GM10248 (cell line): Measurements from ENCODE around the gene SH3RF1.
A peak's percentile ranks its signal among the peaks of the same experiment; 100 is the strongest.

Experiments used
- CTCF ChIA-PET: fragments of 300-600 bp; sonication (Branson Sonifier 250); formaldehyde crosslinking; extraction: SDS; loops from one replicate; lab custom pipeline; 2021; ENCODE audit warnings: antibody characterized with exemption; lab: Yijun Ruan, JAX
- POLR2A ChIA-PET: fragments of 350-650 bp; sonication (Branson Sonifier 250); formaldehyde crosslinking; extraction: SDS; loops from one replicate; lab custom pipeline; 2020; ENCODE audit warnings: antibody characterized with exemption; lab: Yijun Ruan, JAX
- DNase-seq: peaks from one replicate; pipeline ENCODE4 v3.0.0; 2012; ENCODE audit errors: extremely low spot score
- TF ChIP-seq, protein P1 (sequence below): IDR thresholded peaks from 2 replicates; pipeline ENCODE4 v1.5.1; 2012; ENCODE audit warnings: mild to moderate bottlenecking, low read depth; ENCODE audit errors: extremely low read depth, missing control alignments, control extremely low read depth

The SH3RF1 gene

DNA sequence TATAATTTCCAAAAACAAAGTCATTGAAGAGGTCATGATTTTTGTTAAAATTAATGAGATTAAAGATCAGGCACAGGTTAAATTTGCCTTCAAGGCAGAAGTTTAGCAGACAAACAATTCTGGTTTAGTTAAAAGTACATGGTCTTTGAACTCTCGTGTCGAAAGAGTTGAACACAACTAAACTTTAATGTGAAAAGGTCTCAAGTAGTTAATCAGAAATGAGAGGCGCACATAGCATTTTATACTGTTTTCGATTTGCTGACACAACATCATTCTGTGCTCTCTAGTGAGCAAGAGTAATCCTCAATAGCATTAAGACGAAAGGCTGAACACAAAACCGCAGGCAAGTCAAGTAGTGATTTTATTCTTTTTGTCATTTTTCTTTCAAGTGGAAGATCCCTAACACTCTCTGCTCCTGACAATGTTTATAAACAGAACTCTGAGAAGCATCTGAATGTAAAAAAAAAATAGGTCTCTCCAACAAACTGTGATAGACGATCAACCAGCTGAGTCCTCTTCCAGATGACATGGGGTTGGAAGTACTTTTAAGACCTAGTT is 49.8 kb downstream of the SH3RF1 start:
- ChIA-PET POLR2A (no interaction called here), CTCF (no interaction called here)
- no peak for DNase-seq
- TF ChIP-seq, protein P1, sequence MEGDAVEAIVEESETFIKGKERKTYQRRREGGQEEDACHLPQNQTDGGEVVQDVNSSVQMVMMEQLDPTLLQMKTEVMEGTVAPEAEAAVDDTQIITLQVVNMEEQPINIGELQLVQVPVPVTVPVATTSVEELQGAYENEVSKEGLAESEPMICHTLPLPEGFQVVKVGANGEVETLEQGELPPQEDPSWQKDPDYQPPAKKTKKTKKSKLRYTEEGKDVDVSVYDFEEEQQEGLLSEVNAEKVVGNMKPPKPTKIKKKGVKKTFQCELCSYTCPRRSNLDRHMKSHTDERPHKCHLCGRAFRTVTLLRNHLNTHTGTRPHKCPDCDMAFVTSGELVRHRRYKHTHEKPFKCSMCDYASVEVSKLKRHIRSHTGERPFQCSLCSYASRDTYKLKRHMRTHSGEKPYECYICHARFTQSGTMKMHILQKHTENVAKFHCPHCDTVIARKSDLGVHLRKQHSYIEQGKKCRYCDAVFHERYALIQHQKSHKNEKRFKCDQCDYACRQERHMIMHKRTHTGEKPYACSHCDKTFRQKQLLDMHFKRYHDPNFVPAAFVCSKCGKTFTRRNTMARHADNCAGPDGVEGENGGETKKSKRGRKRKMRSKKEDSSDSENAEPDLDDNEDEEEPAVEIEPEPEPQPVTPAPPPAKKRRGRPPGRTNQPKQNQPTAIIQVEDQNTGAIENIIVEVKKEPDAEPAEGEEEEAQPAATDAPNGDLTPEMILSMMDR = no peak

DNA sequence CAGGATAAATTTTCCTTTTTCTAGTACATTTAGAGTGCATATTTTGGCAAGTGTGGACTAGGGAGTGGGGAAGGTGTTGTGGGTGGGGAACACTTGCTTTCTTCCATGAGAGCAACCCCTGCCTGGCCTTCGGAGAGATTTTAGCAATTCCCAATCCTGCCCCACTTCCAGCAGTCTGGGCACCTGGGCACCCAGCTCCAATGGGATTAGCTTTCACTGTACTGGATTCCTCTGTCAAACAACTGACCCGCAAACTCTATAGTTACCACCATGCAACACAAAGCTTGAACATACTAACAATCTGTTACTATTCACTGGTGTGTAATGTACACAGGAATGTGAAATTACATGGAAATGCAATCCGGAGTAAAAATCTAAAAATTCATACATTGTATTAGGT is 50.3 kb downstream of the SH3RF1 start:
- POLR2A ChIA-PET = no interaction called here
- DNase-seq = no peak
- CTCF ChIA-PET = interaction anchor here (0.8 kb wide), 1 partner anchor 50 kb away, joined by 3 read pairs; the partner anchor contains the start of gene SH3RF1
- TF ChIP-seq, protein P1 = no peak

DNA sequence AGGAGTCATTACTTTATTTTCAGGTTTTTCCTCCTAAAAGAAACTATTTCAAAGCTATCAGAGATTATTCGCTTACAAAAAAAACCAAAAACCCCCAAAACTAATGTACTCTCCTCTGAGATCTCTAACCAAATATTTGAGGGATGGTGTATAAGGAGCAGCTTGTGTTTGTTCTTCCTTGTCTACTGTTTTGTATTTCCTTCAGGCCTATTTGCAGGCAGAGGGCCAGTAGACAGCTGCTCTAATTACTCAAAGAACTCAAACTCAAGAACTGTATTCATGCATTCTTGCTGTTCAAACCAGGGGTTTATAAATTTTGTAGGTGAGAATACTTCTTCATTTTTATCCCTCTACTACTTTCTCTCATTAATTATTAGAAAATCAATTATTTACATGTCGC is 51.3 kb downstream of the SH3RF1 start:
- TF ChIP-seq, protein P1 = no peak
- ChIA-PET CTCF (interaction anchor here (1.1 kb wide), 1 partner anchor 19 kb away, joined by 3 read pairs; no protein-coding TSS in a partner anchor), POLR2A (no interaction called here)
- DNase-seq = no peak

DNA sequence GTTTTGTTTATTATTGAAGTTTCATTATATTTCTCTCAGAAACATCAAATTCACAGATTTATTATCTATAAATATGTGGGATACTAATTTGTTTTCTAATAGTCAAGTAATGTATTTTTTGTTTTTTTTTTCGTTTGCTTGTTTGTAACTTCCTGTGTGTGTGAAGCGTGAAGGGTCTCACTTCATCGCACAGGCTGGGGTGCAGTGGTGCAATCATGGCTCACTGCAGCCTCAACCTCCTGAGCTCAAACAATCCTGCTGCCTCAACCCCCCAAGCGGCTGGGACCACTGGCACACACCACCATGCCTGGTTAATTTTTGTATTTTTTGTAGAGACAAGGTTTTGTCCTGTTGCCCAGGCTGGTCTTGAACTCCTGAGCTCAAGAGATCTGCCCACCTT is 55.1 kb downstream of the SH3RF1 start:
- POLR2A ChIA-PET = no interaction called here
- TF ChIP-seq, protein P1 = no peak
- DNase-seq = no peak
- CTCF ChIA-PET = interaction anchor here (1.2 to 2.4 kb wide), 4 partner anchors 17 to 270 kb away, joined by 3 to 7 read pairs (median 5); no protein-coding TSS in a partner anchor

DNA sequence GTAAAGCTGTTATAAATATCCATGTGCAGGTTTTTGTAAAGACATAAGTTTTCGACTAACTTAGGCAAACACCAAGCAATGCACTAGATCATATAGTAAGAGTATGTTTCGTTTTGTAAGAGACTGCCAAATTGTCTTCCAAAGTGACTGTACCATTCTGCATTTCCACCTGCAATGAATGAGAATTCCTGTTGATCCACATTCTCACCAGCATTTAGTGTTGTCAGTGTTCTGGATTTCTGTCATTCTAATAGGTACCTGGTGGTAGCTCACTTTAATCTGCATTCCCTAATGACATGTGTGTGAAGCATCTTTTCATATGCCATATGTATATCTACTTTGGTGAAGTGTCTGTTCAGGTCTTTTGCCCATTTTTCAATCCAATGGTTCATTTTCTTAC is 57.8 kb downstream of the SH3RF1 start:
- ChIA-PET CTCF (no interaction called here), POLR2A (no interaction called here)
- TF ChIP-seq, protein P1 = no peak
- DNase-seq = no peak

DNA sequence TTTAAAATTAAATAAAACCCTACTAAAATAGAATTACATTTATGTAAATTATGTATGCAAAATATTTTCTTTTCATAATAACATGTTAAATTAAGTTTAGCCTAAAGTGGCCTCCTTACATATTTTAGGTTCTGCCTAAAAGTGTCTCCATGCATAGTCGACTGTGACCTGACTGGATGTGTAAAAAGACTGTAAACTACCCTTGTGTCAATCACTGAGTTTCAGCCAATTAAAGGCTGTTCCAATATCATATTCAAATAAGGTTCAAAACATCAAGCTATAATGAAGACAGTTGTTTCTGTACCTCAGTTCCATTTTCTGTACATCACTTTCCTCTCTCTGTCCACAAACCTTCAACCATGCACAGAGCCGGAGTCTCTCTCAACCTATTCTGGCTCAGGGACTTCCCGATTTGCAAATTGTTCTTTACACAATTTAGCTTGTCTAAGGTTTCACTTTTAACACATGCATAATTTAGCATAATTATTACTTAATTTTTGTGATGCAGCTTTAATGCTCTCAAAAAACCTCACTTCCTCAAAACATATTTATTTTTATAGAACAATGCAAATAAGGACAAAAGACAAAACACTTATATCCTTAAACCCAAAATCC is 60.1 kb downstream of the SH3RF1 start:
- TF ChIP-seq, protein P1 = no peak
- DNase-seq = peak; percentile 46
- ChIA-PET POLR2A (interaction anchor here (0.6 kb wide), 1 partner anchor 50 kb away, joined by 3 read pairs; no protein-coding TSS in a partner anchor), CTCF (interaction anchor here (0.7 to 1.6 kb wide), 4 partner anchors 10 to 40 kb away, joined by 3 read pairs; no protein-coding TSS in a partner anchor)
